Heart left ventricle (tissue), 16 donors: ENCODE results near the gene TRIM54. TPM values are rescaled to one million over a fixed set of nuclear protein-coding genes. Genes with fewer than 3 reads are reported as not detected.
A peak's percentile ranks its signal among the peaks of the same experiment; 100 is the strongest.

Experiments
- ATAC-seq, 4 donors: fragments of 200-7000 bp; cut with Tn5 transposase; one replicate each; pipeline ENCODE4 v1.9.1; 2020 to 2022; ENCODE audit warnings: moderate library complexity in 4 of 4, mild to moderate bottlenecking in 3 of 4, moderate number of reproducible peaks in 1 of 4
- DNase-seq, 5 donors: peaks; one replicate each; pipeline ENCODE4 v3.0.0-alpha.2; 2020
- H3K27ac ChIP-seq, 12 donors: fragments of 200-600 bp; sonication (generic) in 4 of 12; one replicate each; pipeline versions ENCODE4 v1.5.0 to v1.8.0; 2016 to 2022; ENCODE audit warnings: mild to moderate bottlenecking in 2 of 12
- H3K27me3 ChIP-seq, 9 donors: fragments of 200-600 bp; sonication (generic) in 2 of 9; one replicate each; pipeline versions ENCODE4 v1.5.1 to v1.8.0; 2016 to 2022; ENCODE audit warnings: mild to moderate bottlenecking in 3 of 9
- H3K36me3 ChIP-seq, 9 donors: fragments of 200-600 bp; sonication (generic) in 2 of 9; one replicate each; pipeline versions ENCODE4 v1.5.0 to v1.8.0; 2018 to 2022; ENCODE audit warnings: mild to moderate bottlenecking in 2 of 9
- H3K4me1 ChIP-seq, 12 donors: fragments of 200-600 bp; sonication (generic) in 4 of 12; one replicate each; pipeline versions ENCODE4 v1.5.0 to v1.8.0; 2016 to 2022; ENCODE audit warnings: mild to moderate bottlenecking in 3 of 12
- H3K4me3 ChIP-seq, 12 donors: fragments of 200-600 bp; sonication (generic) in 4 of 12; one replicate each; pipeline versions ENCODE4 v1.5.0 to v1.8.0; 2017 to 2022; ENCODE audit warnings: mild to moderate bottlenecking in 9 of 12, moderate library complexity in 4 of 12
- H3K9me3 ChIP-seq, 12 donors: fragments of 200-600 bp; sonication (generic) in 4 of 12; one replicate each; pipeline versions ENCODE4 v1.5.0 to v1.8.0; 2016 to 2022; ENCODE audit warnings: mild to moderate bottlenecking in 1 of 12
- POLR2A ChIP-seq, 2 donors: fragments of 450-650 bp; IDR thresholded peaks; one replicate each; pipeline ENCODE4 v1.6.1; 2017; ENCODE audit warnings: antibody characterized with exemption in 2 of 2, mild to moderate bottlenecking in 2 of 2, moderate library complexity in 2 of 2
- WGBS, 4 donors: extraction: QIAGEN DNeasy Blood & Tissue Kit in 2 of 4; methylation state at CpG; one replicate each; pipeline versions ENCODE4 v1.1.5 to v1.1.7; 2013 to 2018; 5-methylcytosine and 5-hydroxymethylcytosine counted together
- intact Hi-C, 10 donors: fragments of 100-400 bp; cut with DNase I; formaldehyde crosslinking; loops; one replicate each; pipeline versions ENCODE4 v1.11.1 to v1.14.2; 2022
- polyA plus RNA-seq, 2 donors: library from polyadenylated mRNA; stranded (reverse); fragments of 200-250 nt; gene quantifications; one replicate each; pipeline ENCODE4 v1.2.3, GENCODE V29; 2013
- total RNA-seq, 9 donors: library from RNA; depleted of rRNA in 2 of 9; stranded (reverse); fragments of >200 nt in 2 of 9; fragmentation: NEBNext Ultra II Directional in 3 of 9; extraction: Animal tissue kit (Norgen Biotek cat#: 25700) in 3 of 9; gene quantifications; one replicate each; pipeline versions ENCODE4 v1.1.0 to v1.2.4, GENCODE V29; 2016 to 2023
- TF ChIP-seq, protein P1 (sequence below), 12 donors: fragments of 200-600 bp; sonication (generic) in 4 of 12; IDR thresholded peaks; one replicate each; pipeline versions ENCODE4 v1.5.0 to v1.8.0; 2018 to 2022; ENCODE audit warnings: antibody characterized with exemption in 12 of 12, mild to moderate bottlenecking in 5 of 12
- donor health status: ischemic (EF 13 %, LVEDD 7.1; RV severe dilation, severe dysfunction).
- donor health status: healthy with polysubstance abuse.
- donor health status: DM: no; HTN: yes; CAD: no.
- donor health status: DM: no; HTN: no; CAD: no.
- donor health status: ischemic (EF 25% LVEDD 6.9; RV normal size, moderate dysfunction).
- donor health status: ischemic (EF 25% LVEDD 5.7; RV mildly dilated, moderate dysfunction).
- donor health status: healthy.
- donor health status: DM: yes; HTN: yes; CAD: no.
- donor health status: ischemic (EF 35%, LVEDD 5.7; RV mildly dilated, moderate dysfunction).
- donor health status: nonischemic (EF 11% LVEDD 7.7; RV severe dilation, severe dysfunction).
- donor health status: DM: yes; HTN: yes; CAD: no.
- donor health status: PGD.
- donor health status: ischemic (EF 29% LVEDD 5.4; RV normal size, mild dysfunction).
- donor health status: nonischemic (EF 23%, LVEDD 6.1; RV moderate dilation, normal function).

The TRIM54 gene
- total and polyA plus RNA-seq, 11 donors, result 128 to 329 (median 241) TPM

DNA sequence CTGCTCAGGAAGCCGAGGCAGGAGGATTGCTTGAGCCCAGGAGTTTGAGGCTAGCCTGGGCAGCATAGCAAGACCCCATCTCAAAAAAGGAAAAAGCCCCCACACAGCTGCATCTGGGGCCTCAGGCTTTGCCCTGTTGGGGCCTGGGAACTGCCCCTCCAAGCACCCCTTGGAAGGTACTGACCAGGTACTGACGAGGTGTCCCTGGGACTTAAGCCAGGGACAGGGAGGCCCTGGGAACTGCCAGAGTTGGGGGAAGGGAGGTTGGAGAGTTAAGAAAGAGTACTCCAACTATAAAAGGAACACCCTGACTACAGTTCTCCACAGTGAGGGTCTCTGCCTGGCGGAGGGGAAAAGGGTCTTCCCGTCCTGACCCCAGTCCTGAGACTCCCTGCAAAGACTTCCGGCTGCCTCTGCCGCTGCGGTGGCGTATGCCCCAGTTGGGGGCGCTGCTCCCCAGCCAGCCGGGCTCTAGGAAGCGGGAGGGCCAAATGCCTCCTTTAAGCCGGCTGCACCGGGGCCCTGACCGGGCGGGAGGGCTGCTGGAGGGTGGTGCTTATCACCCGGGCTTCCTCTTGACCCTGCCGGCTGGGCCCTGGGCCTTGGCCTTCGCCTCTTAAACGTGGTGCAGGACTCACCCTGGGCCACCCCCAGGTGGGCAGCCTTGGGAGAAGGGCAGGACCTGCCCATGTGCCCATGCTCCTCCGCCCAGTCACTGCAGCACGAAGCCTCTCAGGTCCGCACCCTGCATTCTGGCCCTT, 32.2 kb upstream of the TRIM54 start:
- peaks cover 0 to 14% (median 4%) of the 10 kb centered on the region in 12 donors for H3K4me1 ChIP-seq
- TF ChIP-seq, protein P1, sequence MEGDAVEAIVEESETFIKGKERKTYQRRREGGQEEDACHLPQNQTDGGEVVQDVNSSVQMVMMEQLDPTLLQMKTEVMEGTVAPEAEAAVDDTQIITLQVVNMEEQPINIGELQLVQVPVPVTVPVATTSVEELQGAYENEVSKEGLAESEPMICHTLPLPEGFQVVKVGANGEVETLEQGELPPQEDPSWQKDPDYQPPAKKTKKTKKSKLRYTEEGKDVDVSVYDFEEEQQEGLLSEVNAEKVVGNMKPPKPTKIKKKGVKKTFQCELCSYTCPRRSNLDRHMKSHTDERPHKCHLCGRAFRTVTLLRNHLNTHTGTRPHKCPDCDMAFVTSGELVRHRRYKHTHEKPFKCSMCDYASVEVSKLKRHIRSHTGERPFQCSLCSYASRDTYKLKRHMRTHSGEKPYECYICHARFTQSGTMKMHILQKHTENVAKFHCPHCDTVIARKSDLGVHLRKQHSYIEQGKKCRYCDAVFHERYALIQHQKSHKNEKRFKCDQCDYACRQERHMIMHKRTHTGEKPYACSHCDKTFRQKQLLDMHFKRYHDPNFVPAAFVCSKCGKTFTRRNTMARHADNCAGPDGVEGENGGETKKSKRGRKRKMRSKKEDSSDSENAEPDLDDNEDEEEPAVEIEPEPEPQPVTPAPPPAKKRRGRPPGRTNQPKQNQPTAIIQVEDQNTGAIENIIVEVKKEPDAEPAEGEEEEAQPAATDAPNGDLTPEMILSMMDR (IDR thresholded peaks at IDR 0.05), result peak; percentile 40 to 75 (median 68)
- no peak for TF ChIP-seq POLR2A (IDR thresholded peaks at IDR 0.05)
- H3K27ac ChIP-seq, result no peak overlapping the region
- H3K4me3 ChIP-seq, result no peak overlapping the region
- 17 to 22% (median 21%) methylated on average over 17 to 22 of the region's 22 CpGs for WGBS, 4 donors
- no peaks in the 10 kb centered on the region for H3K9me3 ChIP-seq
- H3K36me3 ChIP-seq, result peaks cover 0 to under 1% (median 0%) of the 10 kb centered on the region in 9 donors
- peak; percentile 43 to 78 (median 62) for DNase-seq
- intact Hi-C loops, result loop anchor here in 8 of 10 donors (1.0 to 5.0 kb wide), 7 partner anchors 29 to 53 kb away; partner anchors contain the start of gene TRIM54 (in 1 of the 8)
- ATAC-seq, result peak; percentile 62 to 88 (median 82)
- H3K27me3 ChIP-seq, result peaks cover 0 to 32% (median 0%) of the 10 kb centered on the region in 9 donors

DNA sequence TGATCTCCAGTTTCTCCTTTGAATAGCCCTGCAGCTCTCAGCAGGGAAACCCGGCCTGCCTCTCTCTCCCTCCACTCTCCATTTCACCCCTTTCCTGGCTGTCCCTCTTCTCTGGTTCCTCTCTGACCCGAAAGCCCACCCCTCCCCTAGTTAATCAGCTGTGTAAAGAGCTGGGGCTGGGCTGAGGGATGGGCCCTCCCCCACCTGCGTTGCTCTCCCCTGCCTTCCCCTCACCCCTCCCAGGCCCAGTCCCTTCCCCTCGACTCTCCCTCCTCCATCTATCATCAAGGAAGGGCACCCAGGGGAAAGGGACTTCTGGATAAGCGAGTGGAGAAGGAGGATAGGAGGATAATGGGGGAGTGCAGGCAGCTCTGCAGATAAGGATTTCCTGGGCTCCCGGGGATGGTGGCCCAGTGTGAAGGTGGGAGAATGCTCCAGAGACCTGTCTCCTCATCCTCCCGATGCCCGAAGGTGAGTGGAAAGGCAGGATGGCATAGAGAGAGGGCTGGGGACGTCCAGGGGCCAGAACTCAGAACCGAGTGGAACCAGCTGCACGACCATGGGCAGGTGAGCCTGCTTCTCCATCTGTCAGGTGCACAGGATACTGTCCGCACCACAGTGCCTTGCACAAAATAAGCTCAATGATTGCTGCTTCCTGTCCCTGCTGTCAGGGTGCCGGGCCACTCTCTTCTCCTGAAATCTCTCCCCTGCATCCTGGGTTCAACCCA, 31.4 kb upstream of the TRIM54 start:
- DNase-seq (no peak), ATAC-seq (no peak)
- Histone ChIP-seq H3K4me3 (no peak overlapping the region), H3K4me1 (peaks cover 0 to 11% (median 2%) of the 10 kb centered on the region in 12 donors), H3K36me3 (no peaks in the 10 kb centered on the region), H3K27ac (no peak overlapping the region), H3K27me3 (peaks cover 0 to 39% (median 0%) of the 10 kb centered on the region in 9 donors), H3K9me3 (no peaks in the 10 kb centered on the region)
- no peak for TF ChIP-seq POLR2A (IDR thresholded peaks at IDR 0.05)
- TF ChIP-seq, protein P1 (IDR thresholded peaks at IDR 0.05), result no peak
- intact Hi-C loops, result loop anchor here in 7 of 10 donors (1.0 to 5.0 kb wide), 6 partner anchors 28 to 52 kb away; no protein-coding TSS in a partner anchor
- 49 to 61% (median 58%) methylated on average over 13 of the region's 13 CpGs for WGBS, 4 donors

DNA sequence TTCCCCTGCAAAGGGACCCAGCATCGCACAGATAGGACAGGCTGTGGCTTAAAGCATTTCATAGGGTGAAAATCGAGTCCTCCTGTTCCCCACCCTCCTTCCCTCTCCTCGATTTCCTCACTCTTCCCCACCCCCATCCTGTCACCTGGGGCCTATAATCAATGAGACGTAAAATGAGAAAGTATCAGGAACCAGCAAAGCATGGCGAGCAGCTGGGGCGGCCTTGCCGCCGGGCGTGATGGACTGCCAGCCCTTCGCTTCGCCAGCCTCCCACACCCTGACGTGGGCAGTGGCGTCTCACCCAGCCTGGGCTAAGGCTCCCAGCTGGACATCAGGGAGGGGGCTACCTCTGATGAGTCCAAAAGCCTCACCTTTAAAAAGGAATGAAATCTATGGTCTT, 30.5 kb upstream of the TRIM54 start:
- TF ChIP-seq POLR2A (IDR thresholded peaks at IDR 0.05), result no peak
- TF ChIP-seq, protein P1 (IDR thresholded peaks at IDR 0.05), result no peak
- no peak for ATAC-seq
- intact Hi-C loops, result loop anchor here in 6 of 10 donors (2.0 to 5.0 kb wide), 3 partner anchors 27 to 51 kb away; no protein-coding TSS in a partner anchor
- H3K9me3 ChIP-seq, result no peaks in the 10 kb centered on the region
- no peaks in the 10 kb centered on the region for H3K36me3 ChIP-seq
- H3K27ac ChIP-seq, result no peak overlapping the region
- 73 to 82% (median 81%) methylated on average over 13 of the region's 13 CpGs for WGBS, 4 donors
- peaks cover 0 to 45% (median 2%) of the 10 kb centered on the region in 9 donors for H3K27me3 ChIP-seq
- peaks cover 0 to 11% (median 2%) of the 10 kb centered on the region in 12 donors for H3K4me1 ChIP-seq
- DNase-seq, result no peak
- H3K4me3 ChIP-seq, result no peak overlapping the region

DNA sequence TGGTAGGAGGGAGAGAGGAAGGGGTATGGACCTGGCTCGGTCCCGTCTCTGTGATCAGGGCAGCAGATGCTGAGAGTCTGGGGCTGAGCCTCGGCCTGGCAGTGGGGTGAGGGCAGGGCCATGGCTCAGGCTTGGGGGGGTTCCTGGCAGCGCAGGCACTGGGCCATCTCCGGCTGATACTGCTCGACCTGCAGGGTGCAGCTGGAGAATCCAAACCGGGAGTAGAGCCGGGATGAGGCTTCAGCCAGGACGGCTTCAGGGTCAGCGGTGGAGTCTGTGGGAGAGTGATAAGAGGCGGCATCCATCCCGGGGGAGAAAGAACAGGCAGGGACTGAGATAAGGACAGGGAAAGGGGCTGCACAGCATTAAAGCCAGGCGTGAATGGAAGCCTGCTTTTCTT, 27.0 kb upstream of the TRIM54 start:
- no peaks in the 10 kb centered on the region for H3K36me3 ChIP-seq
- intact Hi-C loops, result no loop called here
- H3K4me3 ChIP-seq, result no peak overlapping the region
- H3K4me1 ChIP-seq, result peaks cover 0 to 8% (median 1%) of the 10 kb centered on the region in 12 donors
- no peak for DNase-seq
- H3K27me3 ChIP-seq, result peaks cover 0 to 71% (median 5%) of the 10 kb centered on the region in 9 donors
- no peaks in the 10 kb centered on the region for H3K9me3 ChIP-seq
- TF ChIP-seq, protein P1 (IDR thresholded peaks at IDR 0.05), result no peak
- TF ChIP-seq POLR2A (IDR thresholded peaks at IDR 0.05), result no peak
- H3K27ac ChIP-seq, result no peak overlapping the region
- ATAC-seq, result peak in 3 of 4 donors; percentile 20 to 43 (median 37)
- WGBS, 4 donors, result 12 to 27% (median 19%) methylated on average over 13 of the region's 13 CpGs
